ENCODE data around the gene TRPV3. TPM values are rescaled to one million over a fixed set of nuclear protein-coding genes. Genes with fewer than 3 reads are reported as not detected.

Gene TRPV3
- total and polyA plus RNA-seq, 2 experiments from 2014 or later, result 0.15 to 0.69 TPM

DNA sequence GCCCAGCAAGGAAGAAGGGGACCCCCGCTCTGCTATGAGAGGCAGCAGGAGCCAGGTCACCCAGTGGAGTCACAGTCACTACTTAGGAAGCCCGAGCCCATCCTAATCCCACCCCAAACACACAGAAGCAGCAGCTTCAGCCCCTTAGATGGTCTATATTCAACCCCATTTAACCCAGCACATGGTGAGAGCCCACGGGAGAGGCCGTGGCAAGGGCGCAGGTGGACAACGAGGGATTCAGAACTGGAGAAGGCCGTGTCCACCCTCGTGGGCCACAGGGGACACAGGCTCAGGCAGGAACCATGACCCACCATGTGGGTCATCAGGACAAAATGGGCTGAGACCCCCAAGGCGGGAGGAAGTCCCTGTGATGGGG is 1.6 kb upstream of the TRPV3 start (continued):
- no peak for TF ChIP-seq EZH2phosphoT487 (IDR thresholded peaks at IDR 0.05; ENCODE audit: unreplicated experiment)
- no peak for TF ChIP-seq STAT1 (IDR thresholded peaks at IDR 0.05; ENCODE audit: unreplicated experiment)
- no peak for TF ChIP-seq EZH2 (IDR thresholded peaks at IDR 0.05; ENCODE audit: low read depth, unreplicated experiment)

DNA sequence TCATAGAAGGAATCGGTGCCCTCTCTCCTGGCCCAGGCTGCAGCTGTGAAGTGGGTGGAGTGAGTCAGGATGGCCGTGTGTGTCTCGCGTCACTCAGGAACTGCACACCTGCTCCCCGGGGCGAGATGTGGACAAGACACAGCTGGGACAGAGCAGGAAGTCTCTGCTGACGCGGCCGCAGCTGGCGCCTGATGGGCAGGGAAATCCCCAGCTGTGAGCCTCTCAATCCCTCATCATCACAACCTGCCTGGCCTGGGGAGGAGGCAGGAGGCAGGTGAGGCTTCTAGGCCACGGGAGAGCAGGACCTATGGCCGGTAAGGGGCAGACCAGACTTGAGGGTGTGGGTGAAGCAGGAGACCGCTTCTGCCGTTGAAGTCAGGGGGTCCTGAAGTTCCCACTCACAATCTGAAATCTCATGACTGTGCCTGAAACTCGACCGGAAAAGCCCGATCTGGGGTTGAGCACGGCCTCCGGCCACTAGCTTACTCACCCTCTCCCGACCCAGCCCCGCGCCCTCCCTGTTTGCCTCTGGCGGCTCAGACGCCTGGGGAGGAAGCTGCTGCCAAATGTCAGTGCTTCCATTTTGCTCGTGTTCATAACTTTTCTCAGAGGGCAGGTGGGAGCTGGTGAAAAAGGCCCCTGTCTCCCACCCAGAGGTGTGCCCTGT is 1.1 kb upstream of the TRPV3 start:
- H3F3A ChIP-seq (replicated peaks; ENCODE audit: low read depth), result no peaks in the 10 kb centered on the region
- ATAC-seq (no peak; the same call in 2 of the 3 replicates), DNase-seq (ENCODE audit: low spot score) (no peak)
- Mint-ChIP-seq H3K4me1 (no peaks in the 10 kb centered on the region), H3K27ac (no peak overlapping the region), H3K9me3 (0 out of 3 replicates have a peak, but pooled peaks cover 3% of the 10 kb centered on the region), H3K36me3 (ENCODE audit: low read depth) (peaks cover 2% of the 10 kb centered on the region; the same call in 2 of the 3 replicates), H3K27me3 (ENCODE audit: insufficient read depth, low read depth, poor library complexity) (peaks cover 3% of the 10 kb centered on the region), H3K4me3 (no peak overlapping the region)
- H3K4me1 ChIP-seq (ENCODE audit: insufficient read depth), result no peaks in the 10 kb centered on the region
- no peaks in the 10 kb centered on the region for H3K36me3 ChIP-seq (ENCODE audit: insufficient read depth)
- no peak overlapping the region for H3K4me3 ChIP-seq
- no peaks in the 10 kb centered on the region for H3K79me2 ChIP-seq (replicated peaks; ENCODE audit: insufficient read depth)
- H3K27me3 ChIP-seq (ENCODE audit: insufficient read depth), result no peaks in the 10 kb centered on the region
- H3K9me2 ChIP-seq (ENCODE audit: insufficient read depth), result no peaks in the 10 kb centered on the region
- H2AFZ ChIP-seq, result no peak overlapping the region
- H4K20me1 ChIP-seq (replicated peaks; ENCODE audit: insufficient read depth), result no peaks in the 10 kb centered on the region
- no peak overlapping the region for H3K27ac ChIP-seq (ENCODE audit: low read depth)
- no peak overlapping the region for H3K4me2 ChIP-seq
- TF ChIP-seq STAT1 (IDR thresholded peaks at IDR 0.05; ENCODE audit: unreplicated experiment) (no peak), ZNF114 (CRISPR knock-in tag; IDR thresholded peaks at IDR 0.05) (no peak), NANOG (IDR thresholded peaks at IDR 0.05; ENCODE audit: borderline replicate concordance) (no peak), ZNF331 (CRISPR knock-in tag; IDR thresholded peaks at IDR 0.05; ENCODE audit: low read depth) (no peak), EZH2 (IDR thresholded peaks at IDR 0.05; ENCODE audit: low read depth, unreplicated experiment) (no peak), POLR2AphosphoS5 (IDR thresholded peaks at IDR 0.05; ENCODE audit: low read depth) (no peak), EZH2phosphoT487 (IDR thresholded peaks at IDR 0.05; ENCODE audit: unreplicated experiment) (no peak), JUNB (IDR thresholded peaks at IDR 0.05; ENCODE audit: unreplicated experiment) (no peak)
- TF ChIP-seq, protein P1, sequence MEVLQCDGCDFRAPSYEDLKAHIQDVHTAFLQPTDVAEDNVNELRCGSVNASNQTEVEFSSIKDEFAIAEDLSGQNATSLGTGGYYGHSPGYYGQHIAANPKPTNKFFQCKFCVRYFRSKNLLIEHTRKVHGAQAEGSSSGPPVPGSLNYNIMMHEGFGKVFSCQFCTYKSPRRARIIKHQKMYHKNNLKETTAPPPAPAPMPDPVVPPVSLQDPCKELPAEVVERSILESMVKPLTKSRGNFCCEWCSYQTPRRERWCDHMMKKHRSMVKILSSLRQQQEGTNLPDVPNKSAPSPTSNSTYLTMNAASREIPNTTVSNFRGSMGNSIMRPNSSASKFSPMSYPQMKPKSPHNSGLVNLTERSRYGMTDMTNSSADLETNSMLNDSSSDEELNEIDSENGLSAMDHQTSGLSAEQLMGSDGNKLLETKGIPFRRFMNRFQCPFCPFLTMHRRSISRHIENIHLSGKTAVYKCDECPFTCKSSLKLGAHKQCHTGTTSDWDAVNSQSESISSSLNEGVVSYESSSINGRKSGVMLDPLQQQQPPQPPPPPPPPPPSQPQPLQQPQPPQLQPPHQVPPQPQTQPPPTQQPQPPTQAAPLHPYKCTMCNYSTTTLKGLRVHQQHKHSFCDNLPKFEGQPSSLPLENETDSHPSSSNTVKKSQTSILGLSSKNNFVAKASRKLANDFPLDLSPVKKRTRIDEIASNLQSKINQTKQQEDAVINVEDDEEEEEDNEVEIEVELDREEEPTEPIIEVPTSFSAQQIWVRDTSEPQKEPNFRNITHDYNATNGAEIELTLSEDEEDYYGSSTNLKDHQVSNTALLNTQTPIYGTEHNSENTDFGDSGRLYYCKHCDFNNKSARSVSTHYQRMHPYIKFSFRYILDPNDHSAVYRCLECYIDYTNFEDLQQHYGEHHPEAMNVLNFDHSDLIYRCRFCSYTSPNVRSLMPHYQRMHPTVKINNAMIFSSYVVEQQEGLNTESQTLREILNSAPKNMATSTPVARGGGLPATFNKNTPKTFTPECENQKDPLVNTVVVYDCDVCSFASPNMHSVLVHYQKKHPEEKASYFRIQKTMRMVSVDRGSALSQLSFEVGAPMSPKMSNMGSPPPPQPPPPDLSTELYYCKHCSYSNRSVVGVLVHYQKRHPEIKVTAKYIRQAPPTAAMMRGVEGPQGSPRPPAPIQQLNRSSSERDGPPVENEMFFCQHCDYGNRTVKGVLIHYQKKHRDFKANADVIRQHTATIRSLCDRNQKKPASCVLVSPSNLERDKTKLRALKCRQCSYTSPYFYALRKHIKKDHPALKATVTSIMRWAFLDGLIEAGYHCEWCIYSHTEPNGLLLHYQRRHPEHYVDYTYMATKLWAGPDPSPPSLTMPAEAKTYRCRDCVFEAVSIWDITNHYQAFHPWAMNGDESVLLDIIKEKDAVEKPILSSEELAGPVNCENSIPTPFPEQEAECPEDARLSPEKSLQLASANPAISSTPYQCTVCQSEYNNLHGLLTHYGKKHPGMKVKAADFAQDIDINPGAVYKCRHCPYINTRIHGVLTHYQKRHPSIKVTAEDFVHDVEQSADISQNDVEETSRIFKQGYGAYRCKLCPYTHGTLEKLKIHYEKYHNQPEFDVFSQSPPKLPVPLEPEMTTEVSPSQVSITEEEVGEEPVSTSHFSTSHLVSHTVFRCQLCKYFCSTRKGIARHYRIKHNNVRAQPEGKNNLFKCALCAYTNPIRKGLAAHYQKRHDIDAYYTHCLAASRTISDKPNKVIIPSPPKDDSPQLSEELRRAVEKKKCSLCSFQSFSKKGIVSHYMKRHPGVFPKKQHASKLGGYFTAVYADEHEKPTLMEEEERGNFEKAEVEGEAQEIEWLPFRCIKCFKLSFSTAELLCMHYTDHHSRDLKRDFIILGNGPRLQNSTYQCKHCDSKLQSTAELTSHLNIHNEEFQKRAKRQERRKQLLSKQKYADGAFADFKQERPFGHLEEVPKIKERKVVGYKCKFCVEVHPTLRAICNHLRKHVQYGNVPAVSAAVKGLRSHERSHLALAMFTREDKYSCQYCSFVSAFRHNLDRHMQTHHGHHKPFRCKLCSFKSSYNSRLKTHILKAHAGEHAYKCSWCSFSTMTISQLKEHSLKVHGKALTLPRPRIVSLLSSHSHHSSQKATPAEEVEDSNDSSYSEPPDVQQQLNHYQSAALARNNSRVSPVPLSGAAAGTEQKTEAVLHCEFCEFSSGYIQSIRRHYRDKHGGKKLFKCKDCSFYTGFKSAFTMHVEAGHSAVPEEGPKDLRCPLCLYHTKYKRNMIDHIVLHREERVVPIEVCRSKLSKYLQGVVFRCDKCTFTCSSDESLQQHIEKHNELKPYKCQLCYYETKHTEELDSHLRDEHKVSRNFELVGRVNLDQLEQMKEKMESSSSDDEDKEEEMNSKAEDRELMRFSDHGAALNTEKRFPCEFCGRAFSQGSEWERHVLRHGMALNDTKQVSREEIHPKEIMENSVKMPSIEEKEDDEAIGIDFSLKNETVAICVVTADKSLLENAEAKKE (CRISPR knock-in tag; IDR thresholded peaks at IDR 0.05), result no peak
- TF ChIP-seq, protein P2, sequence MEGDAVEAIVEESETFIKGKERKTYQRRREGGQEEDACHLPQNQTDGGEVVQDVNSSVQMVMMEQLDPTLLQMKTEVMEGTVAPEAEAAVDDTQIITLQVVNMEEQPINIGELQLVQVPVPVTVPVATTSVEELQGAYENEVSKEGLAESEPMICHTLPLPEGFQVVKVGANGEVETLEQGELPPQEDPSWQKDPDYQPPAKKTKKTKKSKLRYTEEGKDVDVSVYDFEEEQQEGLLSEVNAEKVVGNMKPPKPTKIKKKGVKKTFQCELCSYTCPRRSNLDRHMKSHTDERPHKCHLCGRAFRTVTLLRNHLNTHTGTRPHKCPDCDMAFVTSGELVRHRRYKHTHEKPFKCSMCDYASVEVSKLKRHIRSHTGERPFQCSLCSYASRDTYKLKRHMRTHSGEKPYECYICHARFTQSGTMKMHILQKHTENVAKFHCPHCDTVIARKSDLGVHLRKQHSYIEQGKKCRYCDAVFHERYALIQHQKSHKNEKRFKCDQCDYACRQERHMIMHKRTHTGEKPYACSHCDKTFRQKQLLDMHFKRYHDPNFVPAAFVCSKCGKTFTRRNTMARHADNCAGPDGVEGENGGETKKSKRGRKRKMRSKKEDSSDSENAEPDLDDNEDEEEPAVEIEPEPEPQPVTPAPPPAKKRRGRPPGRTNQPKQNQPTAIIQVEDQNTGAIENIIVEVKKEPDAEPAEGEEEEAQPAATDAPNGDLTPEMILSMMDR (conservative IDR thresholded peaks at IDR 0.05; ENCODE audit: low read depth in 2 of 2), result no peak
- TF ChIP-seq, protein P3, sequence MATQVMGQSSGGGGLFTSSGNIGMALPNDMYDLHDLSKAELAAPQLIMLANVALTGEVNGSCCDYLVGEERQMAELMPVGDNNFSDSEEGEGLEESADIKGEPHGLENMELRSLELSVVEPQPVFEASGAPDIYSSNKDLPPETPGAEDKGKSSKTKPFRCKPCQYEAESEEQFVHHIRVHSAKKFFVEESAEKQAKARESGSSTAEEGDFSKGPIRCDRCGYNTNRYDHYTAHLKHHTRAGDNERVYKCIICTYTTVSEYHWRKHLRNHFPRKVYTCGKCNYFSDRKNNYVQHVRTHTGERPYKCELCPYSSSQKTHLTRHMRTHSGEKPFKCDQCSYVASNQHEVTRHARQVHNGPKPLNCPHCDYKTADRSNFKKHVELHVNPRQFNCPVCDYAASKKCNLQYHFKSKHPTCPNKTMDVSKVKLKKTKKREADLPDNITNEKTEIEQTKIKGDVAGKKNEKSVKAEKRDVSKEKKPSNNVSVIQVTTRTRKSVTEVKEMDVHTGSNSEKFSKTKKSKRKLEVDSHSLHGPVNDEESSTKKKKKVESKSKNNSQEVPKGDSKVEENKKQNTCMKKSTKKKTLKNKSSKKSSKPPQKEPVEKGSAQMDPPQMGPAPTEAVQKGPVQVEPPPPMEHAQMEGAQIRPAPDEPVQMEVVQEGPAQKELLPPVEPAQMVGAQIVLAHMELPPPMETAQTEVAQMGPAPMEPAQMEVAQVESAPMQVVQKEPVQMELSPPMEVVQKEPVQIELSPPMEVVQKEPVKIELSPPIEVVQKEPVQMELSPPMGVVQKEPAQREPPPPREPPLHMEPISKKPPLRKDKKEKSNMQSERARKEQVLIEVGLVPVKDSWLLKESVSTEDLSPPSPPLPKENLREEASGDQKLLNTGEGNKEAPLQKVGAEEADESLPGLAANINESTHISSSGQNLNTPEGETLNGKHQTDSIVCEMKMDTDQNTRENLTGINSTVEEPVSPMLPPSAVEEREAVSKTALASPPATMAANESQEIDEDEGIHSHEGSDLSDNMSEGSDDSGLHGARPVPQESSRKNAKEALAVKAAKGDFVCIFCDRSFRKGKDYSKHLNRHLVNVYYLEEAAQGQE (IDR thresholded peaks at IDR 0.05; ENCODE audit: unreplicated experiment), result no peak
- TF ChIP-seq, protein P4, sequence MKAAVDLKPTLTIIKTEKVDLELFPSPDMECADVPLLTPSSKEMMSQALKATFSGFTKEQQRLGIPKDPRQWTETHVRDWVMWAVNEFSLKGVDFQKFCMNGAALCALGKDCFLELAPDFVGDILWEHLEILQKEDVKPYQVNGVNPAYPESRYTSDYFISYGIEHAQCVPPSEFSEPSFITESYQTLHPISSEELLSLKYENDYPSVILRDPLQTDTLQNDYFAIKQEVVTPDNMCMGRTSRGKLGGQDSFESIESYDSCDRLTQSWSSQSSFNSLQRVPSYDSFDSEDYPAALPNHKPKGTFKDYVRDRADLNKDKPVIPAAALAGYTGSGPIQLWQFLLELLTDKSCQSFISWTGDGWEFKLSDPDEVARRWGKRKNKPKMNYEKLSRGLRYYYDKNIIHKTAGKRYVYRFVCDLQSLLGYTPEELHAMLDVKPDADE (IDR thresholded peaks at IDR 0.05), result no peak
